Fibroblast of skin of left quadriceps (primary cell): ENCODE measurements around the gene SMG6.
"Not testable (repeated sequence)": the region's sequence is repeated elsewhere in the genome, so short reads cannot be mapped to it uniquely, and the experiment has no call there.

ENCODE experiments used
- DNase-seq, 2 experiments: peaks; one replicate each; pipeline ENCODE4 v3.0.0-alpha.2; 2013; ENCODE audit warnings: low read depth in 2 of 2

Gene SMG6

DNA sequence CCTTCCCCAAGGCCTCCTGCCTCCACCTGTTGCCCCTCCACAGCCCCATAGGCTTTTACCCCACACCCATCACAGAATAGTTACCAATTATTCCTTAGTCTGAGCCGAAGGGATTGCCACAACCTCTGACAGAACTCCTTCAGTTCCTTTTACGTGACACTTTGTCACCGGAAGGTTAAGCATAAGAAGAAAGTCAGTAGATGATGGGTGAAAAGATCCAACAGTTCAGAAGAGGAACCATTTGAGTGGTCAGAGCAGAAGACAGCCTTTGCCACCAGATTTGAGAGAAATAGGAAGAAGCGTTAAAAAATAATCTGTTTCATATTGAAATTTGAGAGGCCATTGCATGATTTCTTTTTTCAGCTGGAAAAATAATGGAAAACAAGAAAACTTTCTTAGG, 1.3 kb upstream of the SMG6 start:
- no peak for DNase-seq

DNA sequence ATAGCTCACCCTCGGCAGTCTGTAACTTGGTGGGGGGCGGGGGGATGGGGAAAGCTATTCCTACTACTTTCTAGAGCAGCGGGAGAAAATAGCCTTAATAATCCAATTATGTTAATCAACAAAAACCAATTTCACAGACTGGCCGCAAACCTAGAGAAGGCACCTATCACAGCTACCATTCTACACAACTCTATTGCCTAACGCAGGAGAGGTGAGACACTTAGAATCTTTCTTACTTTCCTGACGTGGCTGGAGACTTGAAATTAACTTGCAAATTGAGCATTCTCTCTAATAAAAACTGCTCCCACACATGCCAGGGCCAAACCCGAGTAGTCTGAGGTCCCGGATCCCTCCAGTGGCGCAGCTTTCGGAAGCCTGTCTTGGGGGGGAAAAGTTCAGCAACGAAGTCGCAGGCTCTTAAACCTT, 794 bp downstream of the SMG6 start:
- DNase-seq, result no peak

DNA sequence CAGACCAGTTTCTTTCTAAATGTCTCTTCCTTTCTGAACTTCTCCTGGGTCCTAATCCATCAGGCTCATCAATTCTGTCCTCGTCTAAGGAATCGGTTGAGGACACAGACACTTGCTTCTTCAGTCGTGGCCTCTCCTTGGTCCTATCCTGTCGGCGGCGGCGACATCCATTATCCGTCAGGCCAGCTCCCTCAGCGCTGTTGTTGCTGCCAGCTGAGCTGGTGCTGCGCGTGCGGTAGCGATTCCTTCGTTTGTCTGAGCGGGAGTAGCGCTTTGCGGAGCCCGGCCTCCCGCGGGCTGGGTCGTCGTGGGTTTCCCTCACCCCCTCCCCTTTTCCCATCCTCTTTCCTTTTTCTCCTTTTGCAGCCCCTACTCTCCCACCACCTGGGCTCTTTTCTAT, 3.8 kb downstream of the SMG6 start:
- no peak for DNase-seq

- DNase-seq, result no peak
These were observed 4.4 kb downstream of the SMG6 start for GRCh38 chr17:2299136-2299535.

DNA sequence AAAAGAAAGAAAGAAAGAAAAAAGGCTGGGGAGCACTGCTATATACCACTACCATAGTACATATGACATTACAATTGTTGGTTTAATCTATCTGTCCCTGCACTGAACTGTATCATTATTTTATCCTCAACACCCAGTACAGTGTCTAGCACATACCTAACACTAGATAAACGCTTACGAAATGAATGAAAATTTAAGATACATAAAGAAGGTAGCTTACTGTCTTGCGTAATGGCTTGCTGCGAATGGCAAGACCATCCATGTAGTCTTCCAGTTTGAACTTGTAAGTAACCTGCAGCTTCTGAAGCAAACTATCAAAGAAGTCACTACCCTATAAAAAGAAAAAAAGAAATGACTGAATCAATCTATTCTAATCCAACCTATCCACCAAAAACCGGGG, 6.6 kb downstream of the SMG6 start:
- no peak for DNase-seq

- no peak for DNase-seq
These were observed 8.0 kb downstream of the SMG6 start for GRCh38 chr17:2295575-2295974.

GRCh38 chr17:2292100-2292499, 11.5 kb downstream of the SMG6 start:
- no peak for DNase-seq

- no peak for DNase-seq
These were observed 13.6 kb downstream of the SMG6 start for GRCh38 chr17:2289878-2290478.

GRCh38 chr17:2283302-2283701, 20.3 kb downstream of the SMG6 start:
- DNase-seq, result no peak

GRCh38 chr17:2282297-2282873, 21.2 kb downstream of the SMG6 start:
- peak; percentile 81 to 84 for DNase-seq

DNA sequence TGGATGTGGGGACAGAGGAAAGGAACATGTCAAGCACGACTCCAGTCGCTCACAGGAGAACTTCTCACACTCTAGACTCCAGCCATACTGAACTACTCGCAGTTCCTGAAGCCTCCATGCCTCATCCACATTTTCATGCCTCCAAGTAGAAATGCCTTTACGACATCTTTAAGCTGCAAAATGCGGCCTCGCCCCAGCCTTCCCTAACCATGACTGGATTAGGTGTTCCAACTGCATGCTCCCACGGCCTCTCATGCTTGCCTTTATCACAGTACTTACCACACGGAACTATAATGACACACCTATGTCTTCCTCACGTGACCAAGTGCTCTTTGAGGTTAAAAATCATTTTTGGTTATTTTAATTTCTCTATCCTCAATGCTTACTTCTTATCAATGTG, 23.9 kb downstream of the SMG6 start:
- DNase-seq, result no peak

DNA sequence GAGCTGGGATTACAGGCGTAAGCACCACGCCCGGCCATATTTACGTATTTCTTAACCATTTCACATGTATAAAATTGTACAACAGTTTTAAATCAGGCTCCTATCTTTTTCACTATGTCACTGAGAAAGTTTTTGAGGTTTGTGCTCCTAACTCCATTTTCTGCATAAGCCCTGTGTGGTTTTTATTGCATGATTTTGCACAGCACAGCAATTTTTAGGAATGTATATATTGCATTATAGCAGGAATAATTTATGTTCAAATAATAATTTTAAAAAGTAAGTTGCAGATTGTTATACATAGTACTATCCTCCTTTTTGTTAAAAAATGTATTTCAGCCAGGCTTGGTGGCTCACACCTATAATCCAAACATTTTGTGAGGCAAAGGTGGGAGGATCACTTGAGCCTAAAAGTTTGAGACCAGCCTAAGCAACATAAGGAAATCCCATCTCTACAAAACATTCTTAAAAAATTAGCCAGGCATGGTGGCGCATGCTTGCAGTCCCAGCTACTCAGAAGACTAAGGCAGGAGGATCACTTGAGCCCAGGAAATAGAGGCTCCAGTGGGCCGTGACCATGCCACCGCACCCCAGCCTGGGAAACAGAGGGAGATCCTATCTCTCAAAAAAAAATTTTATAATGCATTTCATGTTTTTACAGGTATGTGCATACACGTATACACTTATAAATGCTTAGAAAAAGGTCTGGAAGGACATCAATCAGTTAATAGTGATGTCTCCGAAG, 26.0 kb downstream of the SMG6 start:
- DNase-seq, result no peak

GRCh38 chr17:2275722-2276121, 27.9 kb downstream of the SMG6 start:
- no peak for DNase-seq

- no peak for DNase-seq
These were observed 29.2 kb downstream of the SMG6 start for GRCh38 chr17:2274414-2274813.

DNA sequence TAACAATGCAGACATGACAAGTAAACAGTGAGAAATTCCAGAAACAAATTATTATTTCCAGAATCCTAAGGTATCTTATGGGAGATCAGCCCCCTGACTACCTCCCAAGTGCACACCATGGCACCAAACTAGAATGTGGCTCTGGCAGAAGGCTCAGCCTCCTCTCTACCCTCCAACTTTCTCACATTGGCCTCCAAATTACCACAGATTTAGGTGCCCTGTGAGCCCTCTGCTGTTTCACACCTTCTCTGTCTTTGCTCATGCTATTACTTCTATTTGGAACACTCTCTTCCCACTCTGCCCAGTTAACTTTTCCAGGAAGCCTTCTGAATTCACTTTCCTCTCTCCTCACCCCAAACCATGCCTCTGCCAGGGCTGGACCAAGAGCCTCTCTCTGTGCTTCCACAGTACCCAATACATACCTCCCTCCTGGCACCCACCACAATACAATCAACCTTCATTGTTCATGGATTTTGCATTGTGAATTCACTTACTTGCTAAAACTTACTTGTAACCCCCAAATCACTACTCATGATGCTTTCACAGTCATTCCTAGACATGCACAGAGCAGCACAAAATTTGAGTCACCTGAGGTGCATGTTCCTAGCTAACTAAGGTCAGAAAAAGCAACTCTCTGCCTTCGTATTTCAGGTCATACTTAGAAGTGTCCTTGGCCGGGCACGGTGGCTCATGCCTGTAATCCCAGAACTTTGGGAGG, 31.4 kb downstream of the SMG6 start:
- DNase-seq, result no peak

GRCh38 chr17:2267354-2267753, 36.2 kb downstream of the SMG6 start:
- no peak for DNase-seq

DNA sequence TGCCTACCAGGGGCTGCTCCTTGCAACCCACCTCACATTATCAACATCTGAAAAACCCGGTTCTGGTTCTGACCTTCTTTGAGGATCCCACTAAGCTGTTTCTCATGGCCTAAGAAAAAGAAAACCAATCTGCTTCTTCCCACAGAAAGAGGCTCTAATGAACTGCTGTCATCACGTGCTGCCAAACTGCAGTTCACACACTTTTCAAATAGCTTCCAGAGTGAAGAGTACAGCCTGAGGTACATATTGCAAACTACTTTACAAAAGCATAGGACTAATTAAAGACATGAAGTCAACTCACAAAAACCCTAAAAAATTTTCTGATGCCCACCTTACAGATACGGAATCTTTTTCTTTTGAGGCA, 36.7 kb downstream of the SMG6 start:
- no peak for DNase-seq

GRCh38 chr17:2266045-2266864, 37.3 kb downstream of the SMG6 start:
- DNase-seq, result no peak

- DNase-seq, result not testable (repeated sequence)
These were observed 38.4 kb downstream of the SMG6 start for GRCh38 chr17:2265166-2265565.

GRCh38 chr17:2264067-2264860, 39.3 kb downstream of the SMG6 start:
- peak; percentile 43 to 46 for DNase-seq
